Glutamatergic neuron (in vitro differentiated cells): ENCODE data around the gene PAQR9. TPM values are rescaled to one million over a fixed set of nuclear protein-coding genes. Genes with fewer than 3 reads are reported as not detected.

Experiments
- DNase-seq: peaks from one replicate; pipeline ENCODE4 v3.0.0; 2022
- H3K27ac Mint-ChIP-seq: one replicate; pipeline ENCODE4 v1.8.0; 2020; ENCODE audit warnings: mild to moderate bottlenecking, mixed read lengths, inconsistent platforms; ENCODE audit not compliant: unreplicated experiment
- H3K27me3 Mint-ChIP-seq: one replicate; pipeline ENCODE4 v1.8.0; 2020; ENCODE audit warnings: mild to moderate bottlenecking, moderate library complexity, mixed read lengths, inconsistent platforms; ENCODE audit not compliant: unreplicated experiment
- H3K36me3 Mint-ChIP-seq: one replicate; pipeline ENCODE4 v1.8.0; 2020; ENCODE audit warnings: mild to moderate bottlenecking, mixed read lengths, inconsistent platforms; ENCODE audit not compliant: unreplicated experiment
- H3K4me1 Mint-ChIP-seq: one replicate; pipeline ENCODE4 v1.8.0; 2020; ENCODE audit warnings: mild to moderate bottlenecking, low read depth, mixed read lengths, inconsistent platforms; ENCODE audit not compliant: unreplicated experiment
- H3K4me3 Mint-ChIP-seq: one replicate; pipeline ENCODE4 v1.8.0; 2020; ENCODE audit warnings: mild to moderate bottlenecking, mixed read lengths, inconsistent platforms; ENCODE audit not compliant: unreplicated experiment
- H3K9me3 Mint-ChIP-seq: one replicate; pipeline ENCODE4 v1.8.0; 2020; ENCODE audit warnings: mild to moderate bottlenecking, moderate library complexity, mixed read lengths, inconsistent platforms; ENCODE audit not compliant: unreplicated experiment
- total RNA-seq: library from RNA; stranded (reverse); fragmentation: NEBNext Ultra II Directional; extraction: Animal tissue kit (Norgen Biotek cat#: 25700); gene quantifications from one replicate; pipeline ENCODE4 v1.2.1, GENCODE V29; 2021; ENCODE audit not compliant: unreplicated experiment
- TF ChIP-seq, protein P1 (sequence below): fragments of 200-600 bp; sonication (generic); IDR thresholded peaks from one replicate; pipeline ENCODE4 v1.5.0; 2021; ENCODE audit not compliant: partially characterized antibody, unreplicated experiment

PAQR9 gene
- total RNA-seq, 1 donor from 2014 or later: 2.5 TPM

DNA sequence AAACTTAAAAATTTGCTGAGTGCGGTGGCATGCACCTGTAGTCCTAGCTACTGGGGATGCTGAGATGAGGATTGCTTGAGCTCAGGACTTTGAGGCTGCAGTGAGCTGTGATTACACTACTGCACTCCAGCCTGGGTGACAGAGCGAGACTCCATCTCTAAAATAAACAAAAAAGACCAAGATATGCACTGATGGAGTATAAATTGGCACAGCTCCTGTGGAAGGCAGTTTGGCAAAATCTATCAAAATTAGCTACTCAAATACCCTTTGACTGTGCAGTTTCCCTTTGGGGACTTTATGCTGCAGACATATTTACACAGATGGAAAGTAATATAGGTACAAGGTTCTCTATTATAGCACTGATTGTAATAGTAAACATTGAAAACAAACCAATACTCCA is 19.8 kb upstream of the PAQR9 start:
- H3K4me1 Mint-ChIP-seq: peaks cover 19% of the 10 kb centered on the region

DNA sequence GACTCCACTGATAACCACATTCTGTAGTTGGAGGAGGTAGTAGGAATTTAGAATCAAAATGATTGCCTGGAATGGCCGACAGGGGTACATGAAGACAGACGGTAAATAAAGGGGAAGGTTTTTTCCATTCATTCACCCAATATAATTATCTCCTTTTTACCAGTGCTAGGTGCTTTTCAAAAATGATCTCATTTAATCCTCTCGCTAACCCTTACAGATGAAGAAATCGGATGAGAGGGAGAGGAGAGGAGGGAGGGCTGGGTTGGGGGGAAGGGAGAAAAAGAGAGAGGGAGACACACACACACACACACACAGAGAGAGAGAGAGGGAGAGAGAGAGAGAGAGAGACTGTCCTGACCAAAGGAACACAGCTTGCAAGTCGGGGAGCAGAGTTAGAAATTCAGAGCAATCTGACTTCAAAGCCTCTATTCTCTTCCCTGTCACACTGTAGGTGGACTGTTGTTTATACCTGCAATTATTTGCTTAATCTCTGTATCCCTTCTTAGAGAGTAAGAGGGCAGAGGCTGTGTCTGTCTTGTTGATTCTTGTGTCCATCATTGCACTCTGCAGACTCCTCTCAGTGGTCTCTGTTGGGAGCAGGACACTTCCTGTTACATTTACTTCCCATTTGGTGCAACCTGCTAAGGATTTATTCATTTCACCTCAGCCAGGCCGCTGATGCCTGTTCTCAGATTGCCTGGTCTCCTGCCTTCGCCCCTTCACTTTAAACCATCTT is 18.7 kb upstream of the PAQR9 start:
- DNase-seq: no peak
- Mint-ChIP-seq H3K27ac (peak overlapping the region; percentile 7), H3K9me3 (peaks cover 3% of the 10 kb centered on the region), H3K27me3 (peaks cover 3% of the 10 kb centered on the region), H3K4me3 (no peak overlapping the region), H3K36me3 (peaks cover 7% of the 10 kb centered on the region), H3K4me1 (peaks cover 15% of the 10 kb centered on the region)
- TF ChIP-seq, protein P1, sequence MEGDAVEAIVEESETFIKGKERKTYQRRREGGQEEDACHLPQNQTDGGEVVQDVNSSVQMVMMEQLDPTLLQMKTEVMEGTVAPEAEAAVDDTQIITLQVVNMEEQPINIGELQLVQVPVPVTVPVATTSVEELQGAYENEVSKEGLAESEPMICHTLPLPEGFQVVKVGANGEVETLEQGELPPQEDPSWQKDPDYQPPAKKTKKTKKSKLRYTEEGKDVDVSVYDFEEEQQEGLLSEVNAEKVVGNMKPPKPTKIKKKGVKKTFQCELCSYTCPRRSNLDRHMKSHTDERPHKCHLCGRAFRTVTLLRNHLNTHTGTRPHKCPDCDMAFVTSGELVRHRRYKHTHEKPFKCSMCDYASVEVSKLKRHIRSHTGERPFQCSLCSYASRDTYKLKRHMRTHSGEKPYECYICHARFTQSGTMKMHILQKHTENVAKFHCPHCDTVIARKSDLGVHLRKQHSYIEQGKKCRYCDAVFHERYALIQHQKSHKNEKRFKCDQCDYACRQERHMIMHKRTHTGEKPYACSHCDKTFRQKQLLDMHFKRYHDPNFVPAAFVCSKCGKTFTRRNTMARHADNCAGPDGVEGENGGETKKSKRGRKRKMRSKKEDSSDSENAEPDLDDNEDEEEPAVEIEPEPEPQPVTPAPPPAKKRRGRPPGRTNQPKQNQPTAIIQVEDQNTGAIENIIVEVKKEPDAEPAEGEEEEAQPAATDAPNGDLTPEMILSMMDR: peak; percentile 9

More for the DNA sequence above, 19.8 kb upstream of the PAQR9 start:
- no peak overlapping the region for H3K27ac Mint-ChIP-seq
- H3K9me3 Mint-ChIP-seq: peaks cover 3% of the 10 kb centered on the region
- no peak for DNase-seq
- no peak overlapping the region for H3K4me3 Mint-ChIP-seq
- H3K27me3 Mint-ChIP-seq: peaks cover 3% of the 10 kb centered on the region
- TF ChIP-seq, protein P1: no peak
- H3K36me3 Mint-ChIP-seq: peaks cover 7% of the 10 kb centered on the region

DNA sequence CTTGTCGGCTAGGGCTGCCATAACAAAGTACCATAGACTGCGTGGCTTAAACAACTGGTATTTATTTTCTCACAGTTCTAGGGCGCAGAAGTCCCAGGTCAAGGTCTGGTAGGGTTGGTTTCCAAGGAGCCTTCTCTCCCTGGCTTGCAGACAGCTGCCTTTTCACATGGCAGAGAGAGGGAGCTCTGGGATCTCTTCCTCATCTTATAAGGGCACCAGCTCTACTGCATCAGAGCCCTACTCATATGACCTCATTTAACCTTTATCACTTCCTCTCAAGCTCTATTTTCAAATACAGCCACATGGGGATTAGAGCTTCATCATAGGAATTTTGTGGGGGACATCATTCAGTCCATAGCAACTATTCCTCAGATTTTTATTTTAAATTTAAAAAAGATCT is 17.6 kb upstream of the PAQR9 start:
- Mint-ChIP-seq H3K9me3 (peaks cover 3% of the 10 kb centered on the region), H3K36me3 (peaks cover 7% of the 10 kb centered on the region), H3K27me3 (peaks cover 3% of the 10 kb centered on the region), H3K4me1 (peaks cover 18% of the 10 kb centered on the region), H3K4me3 (no peak overlapping the region), H3K27ac (no peak overlapping the region)
- no peak for DNase-seq
- TF ChIP-seq, protein P1: no peak

DNA sequence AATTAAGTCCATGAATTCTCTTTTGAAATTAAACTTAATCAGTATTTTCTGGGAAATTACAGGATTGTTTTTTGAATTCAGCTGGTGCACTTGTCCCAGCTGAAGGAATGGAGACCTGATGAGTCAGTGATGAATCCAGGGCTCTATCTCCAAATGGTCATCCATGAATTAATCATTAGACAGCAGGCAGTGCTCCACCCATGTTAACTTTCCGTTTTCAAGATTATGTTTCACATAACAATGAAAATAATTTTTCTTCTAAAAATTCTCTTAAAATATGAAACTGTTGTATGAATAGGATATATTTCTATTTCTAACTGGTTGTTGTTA is 13.9 kb upstream of the PAQR9 start:
- Mint-ChIP-seq H3K27me3 (no peaks in the 10 kb centered on the region), H3K4me1 (peaks cover 15% of the 10 kb centered on the region), H3K4me3 (no peak overlapping the region), H3K36me3 (peaks cover 4% of the 10 kb centered on the region), H3K9me3 (no peaks in the 10 kb centered on the region), H3K27ac (no peak overlapping the region)
- TF ChIP-seq, protein P1: no peak
- no peak for DNase-seq

DNA sequence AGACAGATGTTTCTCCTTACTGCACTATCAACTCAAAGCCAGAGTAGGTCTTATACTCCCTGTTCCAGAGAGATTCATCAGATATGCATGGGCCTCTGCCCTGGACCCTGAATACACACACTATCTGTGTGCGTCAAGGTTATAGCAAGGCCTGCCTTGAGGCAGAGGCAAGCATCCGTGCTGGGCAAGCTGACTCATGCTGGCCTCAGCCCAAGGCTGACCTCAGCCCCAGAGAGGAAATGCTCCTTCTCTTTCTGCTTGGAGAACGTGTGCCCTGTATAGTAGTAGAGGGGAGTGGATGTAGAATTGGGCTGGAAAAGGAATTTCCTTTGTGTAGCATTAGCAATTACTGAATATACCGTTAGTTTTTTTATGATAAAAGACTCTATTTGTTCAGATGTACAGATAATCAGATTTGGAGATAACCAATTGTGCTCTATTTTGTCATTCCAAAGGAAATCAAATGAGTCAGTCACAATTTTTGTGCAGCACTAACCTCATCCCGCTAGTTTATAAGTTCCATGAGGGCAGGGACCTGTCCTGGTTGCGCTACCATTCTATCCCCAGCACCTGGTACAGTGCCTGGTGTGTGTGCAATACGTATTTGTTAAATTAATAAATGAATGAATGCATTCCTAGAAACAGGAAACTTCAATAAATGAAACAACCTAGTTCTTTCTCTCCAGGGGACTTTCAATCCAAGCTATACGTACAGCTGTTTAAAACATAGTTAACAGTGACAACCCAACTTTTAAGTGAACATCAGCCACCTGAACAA is 13.3 kb upstream of the PAQR9 start:
- Mint-ChIP-seq H3K36me3 (peaks cover 4% of the 10 kb centered on the region), H3K9me3 (peaks cover under 1% of the 10 kb centered on the region)
- DNase-seq: no peak

More for the DNA sequence above, 13.3 kb upstream of the PAQR9 start:
- TF ChIP-seq, protein P1: no peak
- H3K4me1 Mint-ChIP-seq: peaks cover 12% of the 10 kb centered on the region
- no peaks in the 10 kb centered on the region for H3K27me3 Mint-ChIP-seq
- H3K4me3 Mint-ChIP-seq: no peak overlapping the region
- no peak overlapping the region for H3K27ac Mint-ChIP-seq
